GM21526 (cell line): ENCODE measurements around the gene UGT1A3.
"Not testable (repeated sequence)": the region's sequence is repeated elsewhere in the genome, so short reads cannot be mapped to it uniquely, and the experiment has no call there.

Experiments used
- ATAC-seq: cut with Tn5 transposase; IDR thresholded peaks from one replicate; pipeline ENCODE4 v1.9.1; 2021; ENCODE audit warnings: moderate library complexity; ENCODE audit not compliant: unreplicated experiment, low FRiP score

Gene UGT1A3

DNA sequence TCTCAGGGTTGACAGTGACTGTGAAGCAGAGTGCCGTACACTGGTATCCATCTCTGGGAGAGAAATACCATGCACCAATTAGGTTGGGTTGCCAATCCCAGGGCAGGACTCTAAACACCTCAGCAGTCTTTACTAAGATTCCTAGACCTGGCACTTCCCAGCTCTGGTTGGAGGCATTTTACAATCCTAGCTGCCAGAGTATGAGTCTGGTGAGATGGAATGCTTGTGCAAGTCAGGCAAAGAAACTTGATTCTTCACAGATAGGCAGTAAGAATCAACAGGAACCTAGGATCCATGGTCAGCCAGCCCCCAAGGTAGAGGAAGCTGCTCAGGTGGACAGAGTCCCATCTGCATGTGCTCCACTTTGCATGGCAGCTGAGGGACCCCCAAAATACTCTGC is 22.1 kb upstream of the UGT1A3 start:
- no peak for ATAC-seq

DNA sequence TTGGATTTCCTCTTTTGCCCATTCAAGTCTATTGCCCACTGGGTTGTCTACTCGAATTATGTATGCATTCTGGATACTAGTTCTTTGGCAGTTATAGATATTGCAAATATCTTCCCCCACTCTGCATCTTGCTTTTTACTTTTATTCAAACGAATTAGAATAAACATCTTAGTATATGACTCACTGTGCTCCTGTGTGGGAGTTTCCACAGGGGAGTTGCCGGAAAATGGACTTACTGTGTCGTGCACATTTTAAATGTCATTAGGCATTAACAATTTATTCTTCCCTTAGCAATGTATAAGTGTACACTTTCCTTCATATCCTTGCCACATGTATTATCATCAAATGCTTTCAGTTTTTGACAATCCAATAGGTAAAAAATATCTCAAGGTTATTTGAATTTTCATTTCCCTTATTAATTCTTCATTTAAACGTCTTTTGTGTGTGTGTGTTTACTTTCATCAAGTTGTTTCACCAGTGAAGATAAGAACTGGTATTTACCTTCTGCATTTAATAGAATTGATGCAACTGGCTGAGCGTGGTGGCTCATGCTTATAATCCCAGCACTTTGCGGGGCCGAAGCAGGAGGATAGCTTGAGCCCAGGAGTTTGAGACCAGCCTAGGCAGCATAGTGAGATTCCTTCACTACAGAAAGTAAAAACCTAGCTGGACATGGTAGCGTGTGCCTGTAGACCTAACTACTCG is 20.8 kb upstream of the UGT1A3 start:
- no peak for ATAC-seq

GRCh38 chr2:233708942-233709341 is 19.9 kb upstream of the UGT1A3 start:
- no peak for ATAC-seq

DNA sequence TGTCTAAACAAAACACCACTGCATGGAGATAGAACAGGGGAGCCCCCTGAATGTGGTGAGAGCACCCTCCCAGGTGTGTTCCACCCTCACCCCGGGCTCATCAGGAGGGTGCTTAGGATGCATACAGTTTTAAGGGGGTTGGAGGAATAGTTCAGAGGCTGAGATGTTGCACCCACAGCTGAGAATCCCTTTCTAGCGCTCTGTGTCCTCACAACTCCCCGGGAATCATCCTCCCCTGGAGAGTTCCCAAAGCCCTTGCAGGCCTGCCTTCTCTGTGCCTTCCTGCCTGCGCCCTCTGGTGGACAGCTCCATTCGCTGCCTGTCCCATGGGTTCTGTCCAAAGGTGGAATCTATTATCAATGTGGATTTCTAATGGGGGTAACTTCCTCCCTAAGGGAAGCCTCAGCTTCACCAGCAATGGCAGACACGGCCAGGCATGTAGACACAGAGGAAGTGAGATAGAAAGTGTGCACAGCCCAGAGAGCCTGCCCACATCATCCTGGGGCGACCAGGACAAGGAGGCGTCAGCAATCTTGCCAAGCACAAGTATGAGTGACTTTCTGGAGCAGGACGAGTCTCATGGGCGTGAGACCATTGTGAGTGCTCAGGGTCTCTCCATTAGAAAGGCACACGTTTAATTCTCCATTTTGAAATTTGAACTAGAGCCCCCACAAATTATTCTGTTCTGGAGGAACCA is 17.4 kb upstream of the UGT1A3 start:
- ATAC-seq, result no peak

- ATAC-seq, result no peak
Measured at GRCh38 chr2:233712611-233713261, 16.1 kb upstream of the UGT1A3 start, which contains the start of gene UGT1A5. Gene UGT1A5, plus strand, starts transcription at chr2:233712907. Its CDS starts 85 bp downstream, at chr2:233712992.

DNA sequence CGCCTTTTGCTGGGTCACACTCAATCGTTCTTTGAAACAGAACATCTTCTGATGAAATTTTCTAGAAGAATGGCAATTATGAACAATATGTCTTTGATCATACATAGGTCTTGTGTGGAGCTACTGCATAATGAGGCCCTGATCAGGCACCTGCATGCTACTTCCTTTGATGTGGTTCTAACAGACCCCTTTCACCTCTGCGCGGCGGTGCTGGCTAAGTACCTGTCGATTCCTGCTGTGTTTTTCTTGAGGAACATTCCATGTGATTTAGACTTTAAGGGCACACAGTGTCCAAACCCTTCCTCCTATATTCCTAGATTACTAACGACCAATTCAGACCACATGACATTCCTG is 15.6 kb upstream of the UGT1A3 start:
- no peak for ATAC-seq

DNA sequence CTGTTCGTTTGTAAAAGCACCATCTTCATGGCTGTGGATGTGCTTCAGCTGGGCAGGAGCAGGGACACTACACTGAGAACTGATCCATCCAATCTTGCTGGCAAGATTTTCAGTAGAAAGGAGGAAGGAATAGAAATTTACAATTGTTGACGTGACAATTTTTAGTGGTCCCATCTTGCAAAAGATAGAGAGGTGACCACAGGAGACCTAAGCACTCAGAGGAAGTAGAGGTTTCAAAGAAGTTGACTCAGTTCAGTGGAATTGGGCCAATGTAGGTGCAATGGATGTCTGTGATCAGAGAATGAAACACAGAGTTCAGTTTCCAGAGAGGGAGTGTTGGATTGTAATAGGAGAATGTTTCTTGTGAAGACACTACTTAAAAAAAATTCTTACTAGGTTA is 14.7 kb upstream of the UGT1A3 start:
- no peak for ATAC-seq

- ATAC-seq, result no peak
Measured at GRCh38 chr2:233718552-233718951, 10.3 kb upstream of the UGT1A3 start, which contains the start of gene UGT1A4. Gene UGT1A4, plus strand, starts transcription at chr2:233718736. Its CDS starts 85 bp downstream, at chr2:233718821.

- ATAC-seq, result not testable (repeated sequence)
Measured at GRCh38 chr2:233736868-233737653, 8.2 kb downstream of the UGT1A3 start.

DNA sequence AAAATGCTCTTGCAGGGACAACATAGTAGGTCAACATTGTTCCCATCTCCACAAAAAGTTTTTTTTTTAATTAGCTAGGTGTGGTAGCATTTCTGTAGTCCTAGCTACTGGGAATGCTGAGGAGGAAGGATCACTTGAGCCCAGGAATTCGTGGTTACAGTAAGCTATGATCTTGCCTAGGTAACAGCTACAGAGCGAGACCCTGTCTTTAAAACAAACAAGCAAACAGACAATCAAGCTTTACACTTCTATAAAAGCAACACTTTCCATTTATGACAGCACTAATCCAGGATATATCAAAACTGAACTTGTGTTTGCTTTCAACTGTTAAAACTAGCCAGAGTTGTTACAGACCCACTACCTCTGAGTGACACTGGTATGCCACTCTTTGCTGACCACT is 12.0 kb downstream of the UGT1A3 start:
- ATAC-seq, result no peak

DNA sequence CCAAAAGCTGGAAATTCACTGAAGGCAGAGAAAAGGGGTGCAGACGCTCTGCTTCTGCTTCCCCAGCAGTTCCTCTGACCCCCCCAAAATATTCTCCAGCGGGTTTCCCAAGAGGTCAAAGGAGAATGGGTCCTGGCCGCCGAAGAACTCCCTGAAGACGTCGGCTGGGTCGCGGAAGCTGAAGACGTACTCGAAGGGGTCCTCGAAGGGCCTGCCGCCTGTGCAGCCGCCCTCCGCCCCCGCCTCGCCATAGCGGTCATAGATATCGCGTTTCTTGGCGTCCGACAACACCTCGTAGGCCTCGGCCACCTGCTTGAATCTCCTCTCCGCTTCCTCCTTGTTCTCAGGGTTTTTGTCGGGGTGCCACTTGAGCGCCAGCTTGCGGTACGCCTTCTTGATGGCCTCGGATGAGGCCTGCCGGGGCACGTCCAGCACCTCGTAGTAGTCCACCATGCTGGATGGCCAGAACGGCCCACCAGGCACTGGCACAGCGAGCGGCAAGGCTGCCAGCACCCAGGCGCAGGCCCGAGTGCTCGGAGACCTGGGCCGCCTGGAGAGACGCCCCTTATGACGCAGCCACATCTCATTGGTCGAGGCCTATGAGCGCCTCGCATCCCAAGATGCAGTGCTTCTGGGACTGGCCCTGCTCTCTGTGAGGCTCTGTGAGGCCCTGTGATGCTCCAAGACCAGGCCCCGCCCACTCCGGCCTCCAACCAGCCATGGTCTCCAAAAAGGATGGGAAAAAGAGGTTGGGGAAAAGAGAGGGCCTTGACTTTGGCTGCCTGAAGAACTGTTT is 14.8 kb downstream of the UGT1A3 start:
- ATAC-seq, result no peak

GRCh38 chr2:233745073-233745755 is 16.4 kb downstream of the UGT1A3 start:
- ATAC-seq, result no peak

DNA sequence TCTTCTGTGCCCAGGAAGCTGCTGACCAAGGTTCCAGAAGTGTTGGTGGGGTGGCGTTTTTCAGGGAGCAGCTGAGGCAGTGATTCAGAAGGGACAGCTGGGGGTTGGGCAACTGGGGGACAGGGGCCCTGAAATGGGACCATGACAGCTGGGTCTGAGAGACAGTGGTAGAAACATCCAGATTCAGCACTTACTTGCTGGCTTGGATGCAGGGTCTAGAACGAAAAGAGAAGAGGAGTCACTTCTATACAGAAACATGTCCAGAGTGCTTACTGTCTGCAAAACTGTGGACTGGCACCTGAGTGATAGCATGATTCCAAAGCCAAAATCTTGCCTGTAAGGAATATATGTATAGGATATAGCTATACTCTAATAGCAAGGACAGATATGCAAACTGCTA is 17.0 kb downstream of the UGT1A3 start:
- not testable (repeated sequence) for ATAC-seq

GRCh38 chr2:233746475-233747282 is 17.8 kb downstream of the UGT1A3 start:
- no peak for ATAC-seq

DNA sequence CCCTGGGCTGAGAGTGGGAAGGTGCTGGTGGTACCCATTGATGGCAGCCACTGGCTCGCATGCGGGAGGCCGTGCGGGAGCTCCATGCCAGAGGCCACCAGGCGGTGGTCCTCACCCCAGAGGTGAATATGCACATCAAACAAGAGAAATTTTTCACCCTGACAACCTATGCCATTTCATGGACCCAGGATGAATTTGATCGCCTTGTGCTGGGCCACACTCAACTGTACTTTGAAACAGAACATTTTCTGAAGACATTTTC is 18.4 kb downstream of the UGT1A3 start:
- no peak for ATAC-seq

DNA sequence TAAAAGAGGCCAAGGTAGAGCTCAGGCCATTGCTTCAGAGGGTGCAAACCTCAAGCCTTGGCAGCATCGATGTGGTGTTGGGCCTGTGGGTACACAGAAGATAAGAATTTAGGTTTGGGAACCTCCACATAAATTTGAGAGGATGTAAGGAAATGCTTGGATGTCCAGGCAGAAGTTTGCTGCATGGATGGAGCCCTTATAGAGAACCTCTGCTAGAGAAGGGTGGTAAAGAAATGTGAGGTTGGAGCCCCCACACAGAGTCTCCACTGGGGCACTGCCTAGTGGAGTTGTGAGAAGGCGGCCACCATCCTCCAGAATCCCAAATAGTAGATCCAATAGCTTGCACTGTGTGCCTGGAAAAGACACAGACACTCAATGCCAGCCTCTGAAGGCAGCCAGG is 21.8 kb downstream of the UGT1A3 start:
- not testable (repeated sequence) for ATAC-seq

DNA sequence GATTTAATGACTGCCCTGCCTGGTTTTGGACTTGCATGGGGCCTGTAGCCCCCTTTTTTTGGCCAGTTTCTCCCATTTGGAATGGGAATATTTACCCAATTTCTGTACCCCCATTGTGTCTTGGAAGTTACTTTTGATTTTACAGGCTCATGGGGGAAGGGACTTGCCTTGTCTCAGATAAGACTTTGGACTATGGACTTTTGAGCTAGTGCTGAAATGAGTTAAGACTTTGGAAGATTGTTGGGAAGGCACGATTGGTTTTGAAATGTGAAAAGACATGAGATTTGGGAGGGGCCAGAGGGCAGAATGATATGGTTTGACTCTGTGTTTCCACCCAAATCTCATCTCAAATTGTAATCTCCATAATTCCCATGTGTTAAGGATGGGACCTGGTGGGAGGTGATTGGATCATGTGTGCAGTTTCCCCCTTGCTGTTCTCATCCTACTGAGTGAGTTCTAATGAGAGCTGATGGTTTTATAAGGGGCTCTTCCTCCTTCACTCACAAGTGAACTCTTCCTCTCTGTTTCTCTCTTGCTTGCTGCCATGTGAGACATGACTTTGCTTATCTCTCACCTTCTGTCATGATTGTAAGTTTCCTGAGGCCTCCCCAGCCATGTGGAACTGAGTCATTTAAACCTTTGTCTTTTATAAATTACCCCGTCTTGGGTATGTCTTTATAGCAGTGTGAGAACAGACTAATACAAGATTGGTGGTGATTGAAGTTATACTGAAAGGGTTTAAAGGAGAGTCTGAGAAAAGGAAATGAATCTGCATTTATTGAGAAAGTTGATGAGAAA is 22.6 kb downstream of the UGT1A3 start:
- ATAC-seq, result not testable (repeated sequence)
